ENCODE results near the gene ZNF765. TPM values are rescaled to one million over a fixed set of nuclear protein-coding genes. Genes with fewer than 3 reads are reported as not detected.
"Not testable (repeated sequence)": the region's sequence is repeated elsewhere in the genome, so short reads cannot be mapped to it uniquely, and the experiment has no call there.

Gene ZNF765
- total and polyA plus RNA-seq, 2 experiments from 2014 or later = 4.6 to 6.3 TPM

DNA sequence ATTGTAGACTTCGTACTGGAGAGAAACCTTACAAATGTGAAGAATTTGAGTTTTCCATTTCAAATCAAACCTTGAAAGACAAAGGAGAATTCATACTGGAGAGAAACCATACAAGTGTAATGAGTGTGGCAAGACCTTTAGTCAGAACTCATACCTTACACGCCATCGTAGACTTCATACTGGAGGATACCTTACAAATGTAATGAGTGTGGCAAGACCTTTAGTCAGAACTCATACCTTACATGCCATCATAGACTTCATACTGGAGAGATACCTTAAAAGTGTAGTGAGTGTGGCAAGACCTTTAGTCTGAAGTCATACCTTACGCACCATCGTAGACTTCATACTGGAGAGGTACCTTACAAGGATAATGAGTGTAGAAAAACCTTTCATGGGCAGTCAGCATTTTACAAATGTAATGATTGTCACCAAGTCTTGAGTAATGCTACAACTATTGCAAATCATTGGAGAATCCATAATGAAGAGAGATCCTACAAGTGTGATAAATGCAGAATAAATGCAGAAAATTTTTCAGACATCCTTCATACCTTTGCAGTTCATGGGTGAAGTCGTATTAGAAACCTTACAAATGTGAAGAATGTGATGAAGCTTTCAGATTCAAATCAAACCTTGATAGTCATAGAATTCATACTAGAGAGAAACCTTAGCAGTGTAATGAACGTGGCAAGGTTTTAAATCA, 14.7 kb downstream of the ZNF765 start:
- Histone ChIP-seq H3K4me3 (no peak overlapping the region), H3K9me2 (ENCODE audit: insufficient read depth) (no peaks in the 10 kb centered on the region), H3K27ac (no peak overlapping the region), H3K9ac (no peak overlapping the region), H4K20me1 (ENCODE audit: insufficient read depth) (no peaks in the 10 kb centered on the region), H3K4me2 (ENCODE audit: unreplicated experiment) (no peak overlapping the region), H3K27me3 (replicated peaks; ENCODE audit: insufficient read depth) (no peaks in the 10 kb centered on the region), H3F3A (ENCODE audit: insufficient read depth) (no peaks in the 10 kb centered on the region), H2AFZ (no peak overlapping the region), H3K4me1 (ENCODE audit: insufficient read depth) (no peaks in the 10 kb centered on the region), H3K9me3 (ENCODE audit: low read depth) (peaks cover 13% of the 10 kb centered on the region), H3K79me2 (ENCODE audit: insufficient read depth) (no peaks in the 10 kb centered on the region), H3K36me3 (ENCODE audit: low read depth) (peaks cover 42% of the 10 kb centered on the region)
- WGBS, 2 experiments (ENCODE audit: low coverage in 1 of 2, low lambda C conversion rate in 2 of 2, missing lambda C conversion rate in 2 of 2) = 83 to 86% methylated on average over 7 of the region's 7 CpGs
- in situ Hi-C loops (cut with MboI) = no loop called here
- TF ChIP-seq EZH2phosphoT487 (IDR thresholded peaks at IDR 0.05; ENCODE audit: insufficient read depth, low read depth) = no peak
- TF ChIP-seq EZH2 (IDR thresholded peaks at IDR 0.05; ENCODE audit: insufficient read depth, poor library complexity, severe bottlenecking) = no peak
- DNase-seq = no peak

DNA sequence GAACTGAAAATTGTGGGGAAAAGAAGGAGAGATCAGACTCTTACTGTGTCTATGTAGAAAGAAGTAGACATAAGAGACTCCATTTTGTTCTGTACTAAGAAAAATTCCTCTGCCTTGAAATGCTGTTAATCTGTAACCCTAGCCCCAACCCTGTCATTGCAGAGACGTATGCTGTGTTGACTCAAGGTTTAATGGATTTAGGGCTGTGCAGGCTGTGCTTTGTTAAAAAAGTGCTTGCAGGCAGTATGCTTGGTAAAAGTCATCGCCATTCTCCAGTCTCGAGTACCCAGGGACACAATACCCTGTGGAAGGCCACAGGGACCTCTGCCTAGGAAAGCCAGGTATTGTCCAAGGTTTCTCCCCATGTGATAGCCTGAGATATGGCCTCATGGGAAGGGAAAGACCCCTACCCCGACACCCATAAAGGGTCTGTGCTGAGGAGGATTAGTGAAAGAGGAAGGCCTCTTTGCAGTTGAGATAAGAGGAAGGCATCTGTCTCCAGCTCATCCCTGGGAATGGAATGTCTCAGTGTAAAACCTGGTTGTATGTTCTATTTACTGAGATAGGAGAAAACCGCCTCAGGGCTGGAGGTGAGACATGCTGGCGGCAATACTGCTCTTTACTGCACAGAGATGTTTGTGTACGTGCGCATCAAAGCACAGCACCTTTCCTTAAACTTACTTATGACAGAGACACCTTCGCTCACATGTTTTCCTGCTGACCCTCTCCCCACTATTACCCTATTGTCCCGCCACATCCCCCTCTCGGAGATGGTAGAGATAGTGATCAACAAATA, 25.8 kb downstream of the ZNF765 start:
- H3K36me3 ChIP-seq (ENCODE audit: low read depth); DNase-seq; H3K4me3 ChIP-seq; H3K9ac ChIP-seq; H3K79me2 ChIP-seq (ENCODE audit: insufficient read depth); H3K27ac ChIP-seq; H3K27me3 ChIP-seq (replicated peaks; ENCODE audit: insufficient read depth); H3F3A ChIP-seq (ENCODE audit: insufficient read depth); H3K4me1 ChIP-seq (ENCODE audit: insufficient read depth); in situ Hi-C loops (cut with MboI); H2AFZ ChIP-seq; H3K9me3 ChIP-seq (ENCODE audit: low read depth); H3K4me2 ChIP-seq (ENCODE audit: unreplicated experiment); H4K20me1 ChIP-seq (ENCODE audit: insufficient read depth); H3K9me2 ChIP-seq (ENCODE audit: insufficient read depth): not testable (repeated sequence)
- 69 to 72% methylated on average over 11 of the region's 11 CpGs for WGBS, 2 experiments (ENCODE audit: low coverage in 1 of 2, low lambda C conversion rate in 2 of 2, missing lambda C conversion rate in 2 of 2)

DNA sequence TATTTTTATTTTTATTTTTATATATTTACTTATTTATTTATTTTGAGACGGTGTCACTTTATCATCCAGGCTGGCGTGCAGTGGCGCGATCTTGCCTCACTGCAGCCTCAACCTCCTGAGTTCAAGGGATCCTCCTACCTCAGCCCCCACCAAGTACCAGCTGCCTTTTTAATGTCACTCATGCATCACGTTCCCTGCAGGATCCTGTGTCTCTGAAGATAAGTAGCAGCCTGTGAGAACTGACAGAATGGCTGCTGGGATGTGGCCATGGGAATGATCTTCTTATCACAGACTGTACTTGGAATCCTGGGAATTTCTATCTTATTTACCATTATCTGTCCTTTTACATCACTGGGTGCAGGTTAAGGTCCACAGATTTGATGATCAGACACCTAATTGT, 27.6 kb downstream of the ZNF765 start:
- in situ Hi-C loops (cut with MboI) = no loop called here
- TF ChIP-seq EZH2phosphoT487 (IDR thresholded peaks at IDR 0.05; ENCODE audit: insufficient read depth, low read depth) (no peak), EZH2 (IDR thresholded peaks at IDR 0.05; ENCODE audit: insufficient read depth, poor library complexity, severe bottlenecking) (no peak)
- no peak for DNase-seq
- H3K4me1 ChIP-seq (ENCODE audit: insufficient read depth) = no peaks in the 10 kb centered on the region
- H4K20me1 ChIP-seq (ENCODE audit: insufficient read depth) = no peaks in the 10 kb centered on the region
- H3K9me2 ChIP-seq (ENCODE audit: insufficient read depth) = no peaks in the 10 kb centered on the region
- H3K9ac ChIP-seq = no peak overlapping the region
- H3F3A ChIP-seq (ENCODE audit: insufficient read depth) = no peaks in the 10 kb centered on the region
- 84 to 87% methylated on average over 5 of the region's 5 CpGs for WGBS, 2 experiments (ENCODE audit: low coverage in 1 of 2, low lambda C conversion rate in 2 of 2, missing lambda C conversion rate in 2 of 2)
- H3K36me3 ChIP-seq (ENCODE audit: low read depth) = no peaks in the 10 kb centered on the region
- no peak overlapping the region for H2AFZ ChIP-seq
- H3K27ac ChIP-seq = no peak overlapping the region
- no peaks in the 10 kb centered on the region for H3K79me2 ChIP-seq (ENCODE audit: insufficient read depth)
- no peaks in the 10 kb centered on the region for H3K9me3 ChIP-seq (ENCODE audit: low read depth)
- no peak overlapping the region for H3K4me2 ChIP-seq (ENCODE audit: unreplicated experiment)
- no peaks in the 10 kb centered on the region for H3K27me3 ChIP-seq (replicated peaks; ENCODE audit: insufficient read depth)
- H3K4me3 ChIP-seq = no peak overlapping the region

DNA sequence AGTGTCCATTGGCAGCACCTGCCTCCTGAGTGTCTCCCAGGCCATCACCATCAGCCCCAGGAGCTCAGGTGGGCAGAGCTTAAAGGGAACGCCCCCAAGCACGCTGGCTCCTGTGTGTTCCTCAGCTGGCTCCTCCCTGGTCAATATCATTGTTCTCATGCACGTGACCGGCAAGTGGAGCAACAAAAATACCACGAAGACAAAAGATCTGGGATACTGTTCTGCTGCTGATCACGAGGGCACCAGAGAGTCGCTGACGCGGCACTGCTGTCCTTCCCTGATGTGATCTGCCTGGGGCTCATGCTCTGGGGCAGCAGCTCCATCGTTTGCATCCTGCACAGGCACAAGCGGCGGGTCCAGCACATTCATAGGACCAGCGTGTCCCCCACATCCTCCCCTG, 28.1 kb downstream of the ZNF765 start:
- H3K9me2 ChIP-seq (ENCODE audit: insufficient read depth); H3K27me3 ChIP-seq (replicated peaks; ENCODE audit: insufficient read depth); H3K9ac ChIP-seq; H3K27ac ChIP-seq; DNase-seq; H3K36me3 ChIP-seq (ENCODE audit: low read depth); H3K4me3 ChIP-seq; H3F3A ChIP-seq (ENCODE audit: insufficient read depth); H3K4me2 ChIP-seq (ENCODE audit: unreplicated experiment); in situ Hi-C loops (cut with MboI); H4K20me1 ChIP-seq (ENCODE audit: insufficient read depth); H3K9me3 ChIP-seq (ENCODE audit: low read depth); H3K4me1 ChIP-seq (ENCODE audit: insufficient read depth); H2AFZ ChIP-seq; H3K79me2 ChIP-seq (ENCODE audit: insufficient read depth): not testable (repeated sequence)
- WGBS, 2 experiments (ENCODE audit: low coverage in 1 of 2, low lambda C conversion rate in 2 of 2, missing lambda C conversion rate in 2 of 2) = 0% methylated on average over 1 to 4 of the region's 13 CpGs

DNA sequence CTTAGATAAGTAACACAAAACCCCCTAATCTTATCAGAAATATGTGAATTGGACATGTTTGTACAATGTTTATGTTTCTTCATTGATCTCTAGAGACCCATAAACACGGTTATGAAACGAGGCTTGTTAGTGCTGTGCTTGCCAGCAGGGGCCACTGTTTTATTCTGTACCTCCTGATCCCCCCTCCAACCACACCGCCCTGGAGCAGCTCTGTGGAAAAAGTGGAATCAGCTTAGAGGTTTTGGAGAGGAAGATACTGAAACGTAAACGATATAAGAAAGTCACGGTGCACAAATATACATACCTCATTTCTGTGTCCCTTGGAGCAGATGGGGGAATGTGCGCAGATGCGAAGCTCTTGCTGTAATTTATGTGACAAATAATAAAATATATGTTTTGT, 28.7 kb downstream of the ZNF765 start:
- DNase-seq = peak; percentile 22
- 51 to 53% methylated on average over 8 of the region's 8 CpGs for WGBS, 2 experiments (ENCODE audit: low coverage in 1 of 2, low lambda C conversion rate in 2 of 2, missing lambda C conversion rate in 2 of 2)
- in situ Hi-C loops (cut with MboI) = not testable (repeated sequence)

More for the DNA sequence above, 28.7 kb downstream of the ZNF765 start:
- not testable (repeated sequence) for H2AFZ ChIP-seq; H4K20me1 ChIP-seq (ENCODE audit: insufficient read depth); H3K4me2 ChIP-seq (ENCODE audit: unreplicated experiment); H3K27ac ChIP-seq; H3F3A ChIP-seq (ENCODE audit: insufficient read depth); H3K9me2 ChIP-seq (ENCODE audit: insufficient read depth); H3K4me3 ChIP-seq; H3K27me3 ChIP-seq (replicated peaks; ENCODE audit: insufficient read depth); H3K9me3 ChIP-seq (ENCODE audit: low read depth); H3K9ac ChIP-seq; H3K79me2 ChIP-seq (ENCODE audit: insufficient read depth); H3K4me1 ChIP-seq (ENCODE audit: insufficient read depth); H3K36me3 ChIP-seq (ENCODE audit: low read depth)

Data from GM23248 (cell line).